Measurements from ENCODE around the gene CEBPE.

The CEBPE gene

DNA sequence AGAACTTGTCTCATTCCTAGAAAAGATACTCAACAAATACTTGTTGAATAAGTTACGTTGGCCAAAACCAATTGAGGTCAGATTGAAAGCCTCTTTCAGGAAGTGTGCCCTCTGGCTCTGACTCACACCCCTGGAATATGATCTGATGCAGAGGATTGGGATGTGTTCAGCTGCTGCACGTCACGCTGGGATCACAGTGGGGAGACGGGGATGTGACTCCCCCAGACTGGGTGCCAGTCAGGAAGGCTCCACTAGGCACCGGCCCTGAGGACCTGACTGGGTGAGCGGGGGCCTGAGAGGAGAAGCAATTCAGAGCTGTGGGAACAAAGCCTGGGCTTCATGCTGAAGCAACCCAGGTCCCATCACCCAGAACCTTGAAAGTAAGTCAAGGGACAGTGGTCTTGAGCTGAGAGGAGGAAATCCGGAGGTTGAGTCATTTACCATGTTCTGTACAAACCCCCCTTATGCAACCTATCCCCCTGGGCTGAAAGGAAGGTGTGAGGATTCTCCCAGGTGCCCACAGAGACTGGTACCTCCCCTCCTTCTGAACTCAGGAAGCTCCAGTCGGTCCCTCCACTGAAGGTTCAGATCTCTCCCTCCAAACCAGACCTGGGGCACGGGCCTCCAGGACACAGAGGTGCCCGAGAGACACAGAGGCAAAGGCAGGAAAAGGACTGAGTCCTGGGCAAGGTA lies 3.9 kb downstream of the CEBPE start:
- H3K4me3 ChIP-seq (ENCODE audit: low read length, poor library complexity, severe bottlenecking): no peak overlapping the region
- H3K9me3 ChIP-seq (ENCODE audit: insufficient read depth, low read depth, low read length): no peaks in the 10 kb centered on the region
- no peaks in the 10 kb centered on the region for H3K9me2 ChIP-seq (replicated peaks; ENCODE audit: low read depth, low read length)
- no peaks in the 10 kb centered on the region for H4K20me1 ChIP-seq (ENCODE audit: insufficient read depth, low read length, poor library complexity, severe bottlenecking)
- H3K79me2 ChIP-seq (ENCODE audit: insufficient read depth, low read length): no peaks in the 10 kb centered on the region
- no peaks in the 10 kb centered on the region for H3K27me3 ChIP-seq (ENCODE audit: insufficient read depth, low read length, poor library complexity, severe bottlenecking)
- H3K36me3 ChIP-seq (ENCODE audit: insufficient read depth, low read length): no peaks in the 10 kb centered on the region
- H3K9ac ChIP-seq (ENCODE audit: low read depth, low read length, poor library complexity, severe bottlenecking): no peak overlapping the region
- peaks cover 21% of the 10 kb centered on the region for H3K4me1 ChIP-seq (ENCODE audit: insufficient read depth, low read length, poor library complexity, severe bottlenecking)
- H3F3A ChIP-seq (ENCODE audit: low read depth): 0 out of 2 replicates have a peak, but pooled peaks cover 3% of the 10 kb centered on the region
- TF ChIP-seq, protein P1, sequence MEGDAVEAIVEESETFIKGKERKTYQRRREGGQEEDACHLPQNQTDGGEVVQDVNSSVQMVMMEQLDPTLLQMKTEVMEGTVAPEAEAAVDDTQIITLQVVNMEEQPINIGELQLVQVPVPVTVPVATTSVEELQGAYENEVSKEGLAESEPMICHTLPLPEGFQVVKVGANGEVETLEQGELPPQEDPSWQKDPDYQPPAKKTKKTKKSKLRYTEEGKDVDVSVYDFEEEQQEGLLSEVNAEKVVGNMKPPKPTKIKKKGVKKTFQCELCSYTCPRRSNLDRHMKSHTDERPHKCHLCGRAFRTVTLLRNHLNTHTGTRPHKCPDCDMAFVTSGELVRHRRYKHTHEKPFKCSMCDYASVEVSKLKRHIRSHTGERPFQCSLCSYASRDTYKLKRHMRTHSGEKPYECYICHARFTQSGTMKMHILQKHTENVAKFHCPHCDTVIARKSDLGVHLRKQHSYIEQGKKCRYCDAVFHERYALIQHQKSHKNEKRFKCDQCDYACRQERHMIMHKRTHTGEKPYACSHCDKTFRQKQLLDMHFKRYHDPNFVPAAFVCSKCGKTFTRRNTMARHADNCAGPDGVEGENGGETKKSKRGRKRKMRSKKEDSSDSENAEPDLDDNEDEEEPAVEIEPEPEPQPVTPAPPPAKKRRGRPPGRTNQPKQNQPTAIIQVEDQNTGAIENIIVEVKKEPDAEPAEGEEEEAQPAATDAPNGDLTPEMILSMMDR (conservative IDR thresholded peaks at IDR 0.05; ENCODE audit: low read length): no peak
- no peak for TF ChIP-seq EZH2phosphoT487 (IDR thresholded peaks at IDR 0.05; ENCODE audit: borderline replicate concordance)
- no peak overlapping the region for H3K4me2 ChIP-seq (ENCODE audit: low read depth, low read length, poor library complexity, severe bottlenecking)
- H2AFZ ChIP-seq (ENCODE audit: low read length): no peak overlapping the region

DNA sequence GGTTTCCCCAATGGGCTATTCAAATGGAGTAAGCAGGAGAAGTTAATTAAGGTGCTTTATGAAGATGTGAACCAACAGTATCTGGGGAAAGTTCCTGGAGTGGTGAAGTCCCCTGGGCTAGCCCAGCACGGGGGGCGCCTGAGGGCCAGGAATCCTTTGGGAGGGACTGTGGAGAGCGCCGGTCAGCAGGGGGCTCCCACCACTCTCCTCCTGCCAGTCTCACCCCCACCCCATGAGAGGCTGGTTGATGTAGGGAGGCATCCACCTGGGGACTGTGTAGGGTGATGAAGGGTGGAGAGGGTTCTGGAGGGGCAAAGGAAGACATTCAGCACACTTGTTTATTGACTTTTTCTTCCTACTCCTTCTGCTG lies 4.4 kb downstream of the CEBPE start:
- Histone ChIP-seq H3K79me2 (ENCODE audit: insufficient read depth, low read length) (no peaks in the 10 kb centered on the region), H3F3A (ENCODE audit: low read depth) (0 out of 2 replicates have a peak, but pooled peaks cover under 1% of the 10 kb centered on the region), H4K20me1 (ENCODE audit: insufficient read depth, low read length, poor library complexity, severe bottlenecking) (no peaks in the 10 kb centered on the region), H3K36me3 (ENCODE audit: insufficient read depth, low read length) (no peaks in the 10 kb centered on the region), H2AFZ (ENCODE audit: low read length) (no peak overlapping the region), H3K27me3 (ENCODE audit: insufficient read depth, low read length, poor library complexity, severe bottlenecking) (no peaks in the 10 kb centered on the region), H3K9me3 (ENCODE audit: insufficient read depth, low read depth, low read length) (no peaks in the 10 kb centered on the region), H3K4me3 (ENCODE audit: low read length, poor library complexity, severe bottlenecking) (no peak overlapping the region), H3K4me1 (ENCODE audit: insufficient read depth, low read length, poor library complexity, severe bottlenecking) (peaks cover 16% of the 10 kb centered on the region), H3K9ac (ENCODE audit: low read depth, low read length, poor library complexity, severe bottlenecking) (no peak overlapping the region), H3K9me2 (replicated peaks; ENCODE audit: low read depth, low read length) (no peaks in the 10 kb centered on the region), H3K4me2 (ENCODE audit: low read depth, low read length, poor library complexity, severe bottlenecking) (no peak overlapping the region)
- no peak for TF ChIP-seq EZH2phosphoT487 (IDR thresholded peaks at IDR 0.05; ENCODE audit: borderline replicate concordance)
- TF ChIP-seq, protein P1 (conservative IDR thresholded peaks at IDR 0.05; ENCODE audit: low read length): no peak

DNA sequence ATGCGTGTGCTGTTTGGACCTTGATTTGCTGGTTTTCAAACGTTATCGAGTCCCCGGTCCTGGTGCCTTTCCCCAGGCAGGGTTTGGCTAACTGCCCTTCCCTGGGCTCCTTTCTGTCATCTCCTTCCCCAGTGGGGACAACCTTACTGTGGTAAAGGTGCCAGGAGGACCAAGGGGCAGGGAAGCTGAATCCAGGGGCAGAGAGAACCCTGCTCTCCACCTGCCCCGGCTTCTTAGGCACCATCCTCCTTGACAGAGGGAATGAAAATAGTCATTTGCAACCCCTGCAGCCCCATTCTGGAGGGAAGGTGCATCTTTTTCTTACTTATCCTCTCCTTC lies 5.0 kb downstream of the CEBPE start:
- no peaks in the 10 kb centered on the region for H3K9me2 ChIP-seq (replicated peaks; ENCODE audit: low read depth, low read length)
- H3F3A ChIP-seq (ENCODE audit: low read depth): no peaks in the 10 kb centered on the region
- TF ChIP-seq, protein P1 (conservative IDR thresholded peaks at IDR 0.05; ENCODE audit: low read length): no peak
- TF ChIP-seq EZH2phosphoT487 (IDR thresholded peaks at IDR 0.05; ENCODE audit: borderline replicate concordance): no peak
- H2AFZ ChIP-seq (ENCODE audit: low read length): no peak overlapping the region
- no peak overlapping the region for H3K9ac ChIP-seq (ENCODE audit: low read depth, low read length, poor library complexity, severe bottlenecking)
- no peak overlapping the region for H3K4me3 ChIP-seq (ENCODE audit: low read length, poor library complexity, severe bottlenecking)
- H3K79me2 ChIP-seq (ENCODE audit: insufficient read depth, low read length): no peaks in the 10 kb centered on the region
- no peaks in the 10 kb centered on the region for H3K36me3 ChIP-seq (ENCODE audit: insufficient read depth, low read length)
- H3K9me3 ChIP-seq (ENCODE audit: insufficient read depth, low read depth, low read length): no peaks in the 10 kb centered on the region
- no peaks in the 10 kb centered on the region for H4K20me1 ChIP-seq (ENCODE audit: insufficient read depth, low read length, poor library complexity, severe bottlenecking)
- H3K27me3 ChIP-seq (ENCODE audit: insufficient read depth, low read length, poor library complexity, severe bottlenecking): no peaks in the 10 kb centered on the region
- H3K4me1 ChIP-seq (ENCODE audit: insufficient read depth, low read length, poor library complexity, severe bottlenecking): peaks cover 10% of the 10 kb centered on the region
- no peak overlapping the region for H3K4me2 ChIP-seq (ENCODE audit: low read depth, low read length, poor library complexity, severe bottlenecking)

Measured in Loucy (cell line).